NCI-H1048 (cell line): ENCODE measurements around the gene NFRKB.
"Not testable (repeated sequence)": the region's sequence is repeated elsewhere in the genome, so short reads cannot be mapped to it uniquely, and the experiment has no call there.

ENCODE experiments used
- DNase-seq: peaks from one replicate; lab custom pipeline; 2025; lab: John Stamatoyannopoulos, UW

NFRKB gene

GRCh38 chr11:129894278-129895125 lies 876 bp downstream of the NFRKB start:
- DNase-seq: no peak

GRCh38 chr11:129888451-129888850 lies 6.9 kb downstream of the NFRKB start:
- no peak for DNase-seq

GRCh38 chr11:129885381-129885780 lies 10.0 kb downstream of the NFRKB start:
- DNase-seq: no peak

- no peak for DNase-seq
Observed at GRCh38 chr11:129884581-129884980, 10.8 kb downstream of the NFRKB start.

GRCh38 chr11:129881570-129882170 lies 13.7 kb downstream of the NFRKB start:
- no peak for DNase-seq

GRCh38 chr11:129880311-129880710 lies 15.1 kb downstream of the NFRKB start:
- no peak for DNase-seq

GRCh38 chr11:129871914-129872313 lies 23.5 kb downstream of the NFRKB start:
- DNase-seq: no peak

- DNase-seq: not testable (repeated sequence)
Observed at GRCh38 chr11:129868626-129869025, 26.8 kb downstream of the NFRKB start.

GRCh38 chr11:129866311-129866710 lies 29.1 kb downstream of the NFRKB start:
- no peak for DNase-seq

GRCh38 chr11:129865701-129866100 lies 29.7 kb downstream of the NFRKB start:
- DNase-seq: no peak

GRCh38 chr11:129864811-129865210 lies 30.6 kb downstream of the NFRKB start:
- DNase-seq: no peak

- peak; percentile 69 for DNase-seq
Observed at GRCh38 chr11:129861702-129862522, 33.5 kb downstream of the NFRKB start.

- no peak for DNase-seq
Observed at GRCh38 chr11:129856036-129856435, 39.3 kb downstream of the NFRKB start.

GRCh38 chr11:129855086-129855485 lies 40.3 kb downstream of the NFRKB start:
- no peak for DNase-seq

- no peak for DNase-seq
Observed at GRCh38 chr11:129854232-129854805, 41.1 kb downstream of the NFRKB start.

- peak; percentile 8 for DNase-seq
Observed at GRCh38 chr11:129853518-129854231, 41.7 kb downstream of the NFRKB start.

- no peak for DNase-seq
Observed at GRCh38 chr11:129852125-129852740, 43.1 kb downstream of the NFRKB start.

GRCh38 chr11:129849447-129850130 lies 45.8 kb downstream of the NFRKB start:
- no peak for DNase-seq

GRCh38 chr11:129847361-129847760 lies 48.0 kb downstream of the NFRKB start:
- DNase-seq: not testable (repeated sequence)

- DNase-seq: no peak
Observed at GRCh38 chr11:129846508-129847335, 48.7 kb downstream of the NFRKB start.
